H4 (cell line): ENCODE data around the gene ANKRD24. TPM values are rescaled to one million over a fixed set of nuclear protein-coding genes. Genes with fewer than 3 reads are reported as not detected.
A peak's percentile ranks its signal among the peaks of the same experiment; 100 is the strongest.
"Not testable (repeated sequence)": the region's sequence is repeated elsewhere in the genome, so short reads cannot be mapped to it uniquely, and the experiment has no call there.

ENCODE experiments used
- DNase-seq: peaks from one replicate; pipeline ENCODE4 v3.0.0-alpha.2; 2015; ENCODE audit warnings: low spot score
- total RNA-seq: library from RNA; depleted of rRNA; stranded (reverse); fragments of >200 nt; shearing (Covaris generic); gene quantifications from 2 replicates; pipeline ENCODE4 v1.2.3, GENCODE V29; 2014; rRNA removed

The ANKRD24 gene
- 0.12 TPM in 1 of 2 replicates, not detected in the other for total RNA-seq

DNA sequence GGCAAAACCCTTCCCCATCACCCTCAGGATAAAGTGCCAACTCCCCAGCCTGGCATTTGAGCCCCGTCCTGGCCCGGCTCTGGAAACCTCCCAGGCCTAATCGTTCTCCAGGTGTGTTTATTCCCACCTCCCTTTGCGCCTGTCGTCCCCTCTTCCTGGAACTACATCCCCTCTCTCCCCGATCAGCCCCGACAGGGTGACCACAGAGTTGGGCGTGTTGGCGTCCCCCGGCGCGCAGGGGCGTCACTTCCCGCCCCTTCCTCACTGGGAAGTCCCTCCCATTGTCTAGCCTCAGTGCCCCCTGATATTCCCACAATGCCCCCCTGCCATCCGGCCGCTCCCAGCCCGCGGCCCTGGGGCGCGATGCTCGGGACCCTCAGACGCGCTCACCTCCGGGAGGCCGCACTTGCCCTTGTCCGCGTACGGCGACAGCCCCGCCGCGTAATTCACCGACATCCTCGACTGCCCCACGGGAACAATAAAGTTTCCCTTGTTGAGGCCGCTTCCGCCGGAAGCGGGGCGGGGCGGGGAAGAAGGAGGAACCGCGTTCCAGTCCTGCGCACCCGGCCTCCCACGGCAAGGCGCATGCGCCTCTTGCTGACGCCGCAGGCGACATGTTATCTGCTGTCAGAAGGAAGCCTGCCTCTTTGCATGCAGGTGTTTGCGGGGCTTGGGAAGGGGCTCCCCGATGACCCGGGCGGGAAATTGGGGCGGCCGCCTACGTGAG is at the start of gene ANKRD24, which contains the start of gene SIRT6:
Gene ANKRD24, plus strand, starts transcription at position 606 of the 727 bp plus-strand sequence. CDS start 3,737 bp downstream, outside the sequence.
Gene SIRT6, minus strand, starts transcription at position 480 of the 727 bp plus-strand sequence. Its CDS starts 24 bp downstream, at position 456.
- DNase-seq: peak; percentile 90

DNA sequence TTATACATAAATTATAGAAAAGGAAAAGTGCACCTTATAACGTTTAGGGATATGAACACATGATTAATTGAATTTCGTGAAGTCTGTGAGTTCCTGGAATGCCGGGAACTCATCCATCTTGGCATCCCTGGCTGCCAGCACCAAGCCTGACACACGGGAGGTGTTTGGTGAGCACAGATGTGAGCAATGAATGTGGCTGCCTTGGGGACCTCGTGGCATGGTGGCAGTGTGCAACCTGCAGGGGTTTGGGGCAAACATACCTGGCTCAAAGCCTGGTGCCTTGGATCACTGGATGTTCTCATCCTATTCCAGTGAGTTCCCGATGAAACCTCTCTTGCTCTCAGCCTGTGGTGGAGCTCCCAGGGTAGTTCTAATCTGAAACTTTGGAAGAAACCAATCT is 48.1 kb upstream of the ANKRD24 start:
- DNase-seq: no peak

DNA sequence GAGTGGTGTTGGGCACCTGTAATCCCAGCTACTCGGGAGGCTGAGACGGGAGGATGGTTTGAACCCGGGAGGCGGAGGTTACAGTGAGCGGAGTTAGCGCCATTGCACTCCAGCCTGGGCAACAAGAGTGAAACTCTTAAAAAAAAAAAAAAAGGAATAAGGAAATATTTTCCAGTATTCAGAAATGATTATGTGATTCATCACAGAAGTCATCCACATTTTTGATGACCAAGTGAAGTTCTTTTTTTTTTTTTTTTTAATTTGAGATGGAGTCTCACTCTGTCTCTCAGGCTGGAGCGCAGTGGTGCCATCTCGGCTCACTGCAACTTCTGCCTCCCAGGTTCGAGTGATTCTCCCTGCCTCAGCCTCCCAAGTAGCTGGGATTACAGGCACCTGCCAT is 47.1 kb upstream of the ANKRD24 start:
- not testable (repeated sequence) for DNase-seq

DNA sequence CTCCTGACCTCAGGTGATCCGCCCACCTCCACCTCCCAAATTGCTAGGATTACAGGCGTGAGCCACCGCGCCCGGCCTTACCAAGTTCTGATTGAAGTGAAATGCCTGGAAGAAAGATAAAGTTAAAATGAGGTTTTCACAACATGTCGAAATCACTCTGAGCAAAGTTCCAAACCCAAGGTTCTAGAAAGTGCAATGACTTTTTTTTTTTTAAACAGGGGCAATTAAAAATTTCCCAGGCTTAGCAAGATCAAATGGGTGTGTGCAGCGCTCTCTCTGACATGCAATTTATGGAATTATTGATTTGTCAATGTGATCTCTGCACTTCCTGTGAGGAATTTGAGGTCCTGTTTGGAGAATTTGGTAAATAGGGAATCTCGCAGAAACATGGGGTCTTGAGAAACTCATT is 45.8 kb upstream of the ANKRD24 start:
- no peak for DNase-seq

DNA sequence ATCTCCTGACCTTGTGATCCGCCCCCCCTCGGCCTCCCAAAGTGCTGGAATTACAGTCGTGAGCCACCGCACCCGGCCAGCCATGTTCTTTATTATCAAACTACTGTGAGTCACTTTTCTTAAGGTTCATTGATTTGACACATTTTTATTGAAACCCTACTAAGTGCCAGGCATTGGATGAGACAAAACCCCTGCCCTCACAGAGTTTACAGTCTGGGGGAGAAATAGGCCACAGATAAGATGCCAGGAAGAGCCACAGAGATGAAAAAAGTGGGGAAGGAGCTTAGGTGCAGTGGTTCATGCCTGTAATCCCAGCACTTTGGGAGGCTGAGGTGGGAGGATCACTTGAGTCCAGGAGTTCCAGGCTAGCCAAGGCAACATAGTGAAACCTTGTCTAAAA is 44.0 kb upstream of the ANKRD24 start:
- no peak for DNase-seq

DNA sequence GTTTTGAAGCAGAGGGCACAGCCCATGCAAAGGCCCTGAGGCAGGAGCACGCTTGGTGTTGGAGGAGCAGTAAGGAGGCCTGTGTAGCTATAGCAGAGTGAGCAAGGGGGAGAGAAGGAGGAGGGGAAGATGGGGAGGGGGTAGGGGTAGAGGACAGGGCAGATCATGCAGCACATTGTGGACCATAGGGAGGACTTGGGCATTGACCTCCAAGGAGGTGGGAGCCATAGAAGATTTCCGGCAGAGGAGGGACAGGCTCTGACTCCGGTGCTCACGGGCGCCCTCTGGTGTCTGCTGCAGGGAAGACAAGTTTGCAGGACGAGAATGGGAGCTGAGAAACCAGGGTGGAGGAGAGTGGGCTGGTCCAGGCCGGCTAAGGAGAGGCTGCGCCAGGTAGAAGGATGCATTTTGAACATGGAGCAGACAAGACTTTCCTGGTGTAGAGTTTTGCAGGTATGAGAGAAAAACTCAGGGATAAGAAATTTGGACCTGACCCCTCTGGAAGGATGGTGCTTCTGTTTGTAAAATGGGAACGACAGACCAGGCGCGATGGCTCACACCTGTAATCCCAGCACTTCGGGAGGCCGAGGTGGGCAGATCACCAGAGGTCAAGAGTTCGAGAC is 42.8 kb upstream of the ANKRD24 start:
- peak; percentile 47 for DNase-seq

DNA sequence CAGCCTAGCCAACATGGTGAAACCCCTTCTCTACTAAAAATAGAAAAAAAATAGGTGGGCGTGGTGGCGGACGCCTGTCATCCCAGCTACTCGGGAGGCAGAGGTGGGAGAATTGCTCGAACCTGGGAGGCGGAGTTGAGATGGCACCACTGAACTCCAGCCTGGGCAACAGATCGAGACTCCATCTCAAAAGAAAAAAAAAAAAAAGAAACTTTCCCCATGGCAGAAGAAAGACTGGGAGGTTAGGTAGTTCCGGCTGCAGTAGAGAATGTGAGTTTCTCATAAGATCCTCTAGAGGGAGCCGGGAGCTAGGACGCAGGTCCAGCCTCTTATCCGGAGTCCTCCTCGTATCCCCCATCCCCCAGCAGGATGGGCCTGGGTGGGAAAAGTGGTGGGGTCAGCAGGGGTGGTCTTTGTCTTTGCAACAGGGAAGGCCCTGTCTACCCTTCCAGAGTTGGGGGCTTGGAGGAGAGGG is 42.2 kb upstream of the ANKRD24 start:
- peak; percentile 75 for DNase-seq

DNA sequence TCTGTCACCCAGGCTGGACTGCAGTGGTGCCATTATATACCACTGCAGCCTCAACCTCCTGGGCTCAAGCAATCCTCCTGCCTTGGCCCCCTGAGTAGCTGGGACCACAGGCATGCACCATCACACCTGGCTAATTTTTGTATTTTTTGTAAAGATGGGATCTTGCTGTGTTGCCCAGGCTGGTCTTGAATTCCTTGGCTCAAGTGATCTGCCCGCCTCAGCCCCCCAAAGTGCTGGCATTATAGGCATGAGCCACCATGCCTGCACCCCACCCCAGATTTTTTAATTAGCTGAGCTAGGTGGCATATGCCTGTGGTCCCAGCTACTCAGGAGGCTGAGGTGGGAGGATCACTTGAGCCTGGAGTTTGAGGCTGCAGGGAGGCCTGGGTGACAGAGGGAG is 39.6 kb upstream of the ANKRD24 start:
- not testable (repeated sequence) for DNase-seq

DNA sequence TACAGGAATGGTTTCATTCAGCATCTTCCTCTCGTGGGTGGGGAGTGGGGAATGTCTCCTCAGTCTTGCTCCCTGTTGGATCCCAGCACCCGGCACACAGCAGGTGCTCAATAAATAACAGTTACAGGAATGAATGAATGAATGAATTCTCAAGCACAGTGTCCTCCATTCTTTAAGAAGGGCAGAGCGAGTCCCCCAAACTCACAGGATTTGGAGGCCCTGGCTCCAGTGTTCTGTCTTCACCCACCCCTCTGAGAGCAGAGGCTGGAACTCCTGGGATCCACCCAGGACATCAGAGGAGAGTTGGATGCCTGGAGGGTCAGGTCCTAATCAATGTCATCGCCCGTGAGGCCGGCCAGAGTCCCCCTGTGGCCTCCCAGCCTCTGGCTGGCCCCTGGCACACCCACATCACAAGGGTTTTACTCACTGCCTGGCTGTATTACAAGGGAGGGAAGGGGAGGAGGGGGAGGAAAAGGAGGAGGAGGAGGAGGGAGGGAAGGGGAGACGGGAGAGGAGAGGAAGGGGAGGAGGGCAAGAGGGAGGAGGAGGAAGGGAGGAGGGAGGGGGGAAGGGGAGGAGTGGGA is 37.7 kb upstream of the ANKRD24 start:
- peak; percentile 63 for DNase-seq

DNA sequence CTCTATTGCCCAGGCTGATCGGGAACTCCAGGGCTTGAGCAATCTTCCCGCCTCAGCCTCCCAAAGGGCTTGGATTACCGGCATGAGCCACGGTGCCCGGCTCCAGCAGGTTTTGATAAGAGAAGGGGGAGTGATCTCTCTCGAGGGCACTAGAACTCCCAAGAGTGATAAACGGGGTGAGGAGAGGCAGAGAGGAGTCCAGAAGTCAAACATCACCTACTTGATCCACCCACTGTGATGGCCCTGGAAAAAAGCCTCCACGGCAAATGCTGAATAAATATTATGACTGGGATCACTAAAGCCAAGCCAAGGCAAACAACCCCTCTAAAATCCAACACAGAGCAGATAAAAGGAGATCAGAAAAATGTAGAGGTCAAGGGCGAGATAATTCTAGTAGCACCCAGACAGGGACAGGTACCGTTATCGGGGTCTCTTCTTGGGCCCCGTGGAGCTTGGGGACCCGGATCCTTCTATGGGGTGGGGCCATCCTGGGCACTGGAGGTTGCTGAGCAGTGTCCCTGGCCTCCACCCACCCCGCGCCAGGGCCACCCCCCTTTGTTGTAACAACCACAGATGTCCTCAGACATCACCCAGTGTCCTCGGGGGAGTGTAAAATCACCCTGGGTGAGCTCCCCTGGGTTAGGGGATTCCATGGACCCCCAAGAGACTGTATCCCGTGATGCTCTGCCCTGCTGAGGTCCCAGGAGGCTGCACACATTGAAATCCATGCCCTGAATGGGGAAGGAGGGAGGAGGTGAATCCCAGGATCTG is 32.8 kb upstream of the ANKRD24 start:
- no peak for DNase-seq

DNA sequence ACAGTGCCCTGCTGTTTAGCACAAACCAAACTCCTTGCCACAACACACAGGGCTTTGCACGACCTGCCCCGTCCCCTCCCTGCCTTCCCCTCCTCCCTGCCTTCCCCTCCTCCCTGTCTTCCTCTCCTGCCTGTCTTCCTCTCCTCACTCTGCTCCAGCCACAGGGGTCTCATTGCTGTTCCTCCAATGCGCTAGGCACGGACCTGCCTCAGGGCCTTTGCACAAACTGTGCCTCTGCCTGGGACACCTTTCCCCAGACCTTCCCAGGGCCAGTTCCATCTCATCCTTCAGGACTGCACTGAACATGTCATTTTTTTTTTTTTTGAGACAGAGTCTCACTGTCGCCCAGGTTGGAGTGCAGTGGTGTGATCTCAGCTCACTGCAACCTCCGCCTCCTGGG is 30.9 kb upstream of the ANKRD24 start:
- no peak for DNase-seq

DNA sequence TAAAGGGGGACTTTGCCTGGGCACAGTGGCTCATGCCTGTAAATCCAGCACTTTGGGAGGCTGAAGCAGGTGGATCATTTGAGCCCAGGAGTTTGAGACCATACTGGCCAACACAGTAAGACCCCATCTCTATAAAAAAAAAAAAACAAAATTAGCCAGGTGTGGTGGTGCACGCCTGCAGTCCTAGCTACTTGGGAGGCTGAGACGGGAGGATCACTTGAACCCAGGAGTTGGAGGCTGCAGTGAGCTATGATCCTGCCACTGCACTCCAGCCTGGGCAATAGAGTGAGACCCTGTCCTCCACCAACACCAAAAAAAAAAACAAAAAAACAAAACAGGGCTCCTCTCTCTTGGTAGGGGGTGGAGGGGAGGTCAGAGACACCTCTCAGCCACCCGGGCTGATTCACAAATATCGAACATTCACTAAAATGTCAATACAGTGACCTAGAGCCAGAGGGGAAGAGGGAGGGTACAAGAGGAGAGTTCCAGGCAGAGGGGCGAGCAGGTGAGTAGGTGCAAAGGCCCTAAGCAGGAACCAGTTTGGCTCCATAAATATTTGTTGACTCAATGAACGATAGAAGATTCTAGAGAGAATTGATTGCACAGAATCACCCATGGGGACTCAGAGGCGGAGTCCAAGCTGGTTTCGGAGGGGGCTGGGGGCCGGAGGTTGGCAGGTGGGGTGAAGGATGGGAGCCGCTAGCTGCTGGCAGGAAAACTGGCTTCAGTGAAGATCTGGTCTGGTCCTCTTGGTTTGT is 30.1 kb upstream of the ANKRD24 start:
- DNase-seq: no peak

DNA sequence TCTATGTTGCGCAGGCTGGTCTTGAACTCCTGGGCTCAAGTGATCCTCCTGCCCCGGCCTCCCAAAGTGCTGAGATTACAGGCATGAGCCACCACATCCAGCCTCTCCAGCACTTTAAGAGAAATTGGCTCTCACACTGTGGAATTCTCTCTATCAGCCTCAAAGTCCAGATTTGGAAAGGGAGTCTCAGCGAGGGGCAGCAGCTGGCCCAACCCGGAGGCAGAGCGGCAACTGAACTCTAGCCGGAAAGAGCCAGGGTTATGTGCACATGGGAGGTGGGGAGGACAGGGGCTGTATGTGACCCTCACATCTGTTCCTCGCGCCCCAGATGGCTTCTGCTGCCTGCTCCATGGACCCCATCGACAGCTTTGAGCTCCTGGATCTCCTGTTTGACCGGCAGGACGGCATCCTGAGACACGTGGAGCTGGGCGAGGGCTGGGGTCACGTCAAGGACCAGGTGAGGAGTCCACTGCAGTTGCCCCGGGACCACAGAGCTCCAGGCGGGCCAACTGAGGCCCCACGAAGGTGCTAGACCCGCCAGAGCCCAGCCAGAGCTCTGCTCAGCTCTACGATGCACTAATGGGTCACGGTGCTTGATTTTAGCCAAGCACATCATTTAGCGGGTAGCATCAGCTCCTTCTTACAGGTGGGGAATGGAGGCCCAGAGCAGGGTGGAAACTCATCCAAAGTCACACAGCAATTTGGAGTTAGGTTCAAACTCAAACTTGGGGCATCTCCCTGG is 27.7 kb upstream of the ANKRD24 start:
- DNase-seq: no peak

DNA sequence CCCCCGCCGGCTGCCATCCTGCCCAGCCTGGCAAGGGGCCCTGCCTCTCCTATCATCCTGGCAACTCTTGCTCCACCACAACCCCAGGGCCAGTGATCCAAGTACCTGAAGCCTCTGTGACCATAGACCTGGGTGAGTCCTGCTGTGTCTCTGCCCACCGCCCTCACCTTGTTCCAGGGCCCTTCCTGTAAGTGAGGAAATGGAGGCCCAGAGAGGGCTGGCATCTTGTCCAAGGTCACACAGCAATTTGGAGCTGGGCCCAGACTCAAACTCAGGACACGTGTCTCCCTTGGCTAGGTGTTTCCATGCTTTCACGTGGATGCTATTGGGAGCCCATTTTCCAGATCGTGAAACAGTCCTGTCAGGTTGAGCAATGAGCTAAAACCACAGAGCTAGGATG is 25.3 kb upstream of the ANKRD24 start:
- DNase-seq: no peak

DNA sequence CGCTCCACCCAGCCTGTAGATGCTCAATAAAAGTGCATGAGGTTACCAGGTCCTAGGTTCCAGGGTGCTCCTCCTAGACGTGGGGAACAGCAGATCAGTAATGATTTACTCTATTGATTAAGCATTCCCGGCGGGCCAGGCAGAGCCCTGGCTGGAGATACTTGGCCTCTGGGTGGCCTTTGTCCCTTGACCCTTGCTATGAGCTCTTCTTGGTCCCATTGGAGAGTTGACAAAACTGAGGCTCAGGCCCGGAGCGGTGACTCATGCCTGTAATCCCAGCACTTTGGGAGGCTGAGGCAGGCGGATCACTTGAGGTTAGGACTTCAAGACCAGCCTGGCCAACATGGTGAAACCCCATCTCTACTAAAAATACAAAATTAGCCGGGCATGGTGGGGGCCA is 24.5 kb upstream of the ANKRD24 start:
- DNase-seq: not testable (repeated sequence)

DNA sequence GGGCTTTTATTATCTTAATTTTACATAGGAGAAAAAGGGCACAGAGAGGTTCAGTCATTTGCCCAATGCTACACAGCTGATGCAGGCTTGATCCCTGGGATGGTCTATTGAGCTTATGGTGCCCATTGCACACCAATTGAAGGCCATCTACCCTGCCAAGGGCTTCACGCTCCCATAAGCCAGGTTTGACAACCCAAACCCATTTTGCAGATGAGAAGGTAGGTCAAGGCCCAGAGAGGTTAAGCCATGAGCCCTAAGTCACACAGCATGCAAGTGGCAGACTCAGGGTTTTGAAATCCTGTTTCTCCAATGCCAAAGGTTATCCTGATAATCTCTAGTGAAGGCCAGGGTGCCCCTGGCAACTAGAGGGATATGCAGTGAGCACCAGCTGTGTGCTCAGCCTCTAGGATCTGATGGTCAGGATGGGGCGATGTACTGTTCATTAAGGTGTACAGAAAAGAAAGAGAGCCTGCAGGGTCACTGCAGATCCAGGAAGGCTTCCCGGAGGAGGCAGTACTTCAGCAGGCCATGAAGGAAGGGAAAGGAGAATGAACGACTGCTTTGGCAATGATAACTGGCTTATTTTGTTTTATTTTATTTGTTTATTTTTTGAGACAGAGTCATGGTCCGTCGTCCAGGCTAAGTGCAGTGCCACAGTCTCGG is 20.9 kb upstream of the ANKRD24 start:
- no peak for DNase-seq

DNA sequence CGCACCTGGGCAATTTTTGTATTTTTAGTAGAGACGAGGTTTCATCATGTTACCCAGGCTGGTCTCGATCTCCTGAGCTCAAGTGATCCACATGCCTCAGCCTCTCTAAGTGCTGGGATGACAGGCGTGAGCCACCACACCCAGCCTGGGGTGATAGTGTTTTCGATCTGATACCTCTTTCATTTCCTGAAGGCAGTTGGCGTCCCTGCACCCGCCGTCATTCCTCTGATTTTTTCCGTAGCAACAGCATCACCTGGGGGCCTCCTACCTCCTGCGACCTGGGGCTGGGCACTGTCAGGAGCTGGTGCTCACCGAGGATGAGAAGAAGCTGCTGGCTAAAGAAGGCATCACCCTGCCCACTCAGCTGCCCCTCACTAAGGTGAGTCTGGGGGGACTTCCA is 18.2 kb upstream of the ANKRD24 start:
- DNase-seq: no peak

DNA sequence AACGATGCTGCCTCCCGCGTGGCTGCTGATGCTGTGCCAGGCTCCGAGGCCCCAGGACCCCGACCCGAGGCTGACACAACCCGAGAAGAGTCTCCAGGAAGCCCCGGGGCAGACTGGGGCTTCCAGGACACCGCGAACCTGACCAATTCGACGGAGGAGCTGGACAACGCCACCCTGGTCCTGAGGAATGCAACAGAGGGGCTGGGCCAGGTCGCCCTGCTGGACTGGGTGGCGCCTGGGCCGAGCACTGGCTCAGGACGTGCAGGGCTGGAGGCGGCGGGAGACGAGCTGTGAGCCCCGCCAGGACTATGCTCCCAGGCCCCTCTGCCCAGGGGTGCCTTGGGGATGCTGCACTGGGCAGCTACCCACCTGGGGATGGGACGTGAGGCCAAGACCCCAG is 10.8 kb upstream of the ANKRD24 start:
- DNase-seq: no peak

DNA sequence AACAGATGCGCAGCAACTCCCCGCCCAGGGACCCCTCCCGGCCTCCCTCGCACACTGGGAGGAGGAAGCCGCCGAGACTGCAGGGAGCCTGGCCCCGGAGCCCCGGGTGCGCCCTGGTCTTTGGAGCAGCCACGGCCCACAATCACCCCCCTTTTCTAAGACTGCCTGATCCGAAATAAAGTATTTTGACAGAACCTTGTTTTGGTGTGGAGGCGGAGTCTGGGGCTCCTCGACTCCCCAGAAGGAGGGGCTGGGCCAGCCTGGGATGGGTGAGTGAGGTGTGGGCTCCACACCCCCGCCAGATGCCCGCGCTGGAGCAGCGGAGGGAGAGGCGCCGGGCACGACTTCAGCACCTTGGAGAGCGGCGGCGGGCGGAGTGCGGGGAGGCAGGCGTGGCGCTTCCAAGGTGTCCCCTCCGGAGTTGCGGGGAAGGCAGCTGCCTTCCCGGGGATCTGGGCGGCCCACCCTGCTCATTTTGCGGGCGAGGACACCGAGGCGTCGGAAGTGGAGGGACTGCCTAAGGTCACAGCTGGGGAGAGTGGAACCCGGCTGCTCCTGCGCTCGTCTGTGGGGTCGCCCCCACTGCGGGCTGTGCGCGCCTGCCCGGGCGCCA is 9.5 kb upstream of the ANKRD24 start:
- no peak for DNase-seq
